ENCODE results near the gene LARP1B.
A peak's percentile ranks its signal among the peaks of the same experiment; 100 is the strongest.
"Not testable (repeated sequence)": the region's sequence is repeated elsewhere in the genome, so short reads cannot be mapped to it uniquely, and the experiment has no call there.

LARP1B gene

GRCh38 chr4:128155874-128156456 is 94.9 kb downstream of the LARP1B start:
- TF ChIP-seq CTCF (conservative IDR thresholded peaks at IDR 0.05) (no peak), ZFX (IDR thresholded peaks at IDR 0.05) (no peak)
- no peak overlapping the region for H3K27ac ChIP-seq

- H3K27ac ChIP-seq: not testable (repeated sequence)
Measured at GRCh38 chr4:128156472-128156871, 95.4 kb downstream of the LARP1B start.

GRCh38 chr4:128158894-128159293 is 97.8 kb downstream of the LARP1B start:
- no peak overlapping the region for H3K27ac ChIP-seq
- TF ChIP-seq CTCF (conservative IDR thresholded peaks at IDR 0.05) (no peak), ZFX (IDR thresholded peaks at IDR 0.05) (no peak)

- H3K27ac ChIP-seq: no peak overlapping the region
- TF ChIP-seq CTCF (conservative IDR thresholded peaks at IDR 0.05) (0 out of 2 replicates have a peak, but pooled peaks have one; percentile 9), ZFX (IDR thresholded peaks at IDR 0.05) (no peak)
Measured at GRCh38 chr4:128159967-128160366, 98.9 kb downstream of the LARP1B start.

- no peak overlapping the region for H3K27ac ChIP-seq
- TF ChIP-seq ZFX (IDR thresholded peaks at IDR 0.05) (no peak), CTCF (conservative IDR thresholded peaks at IDR 0.05) (no peak)
Measured at GRCh38 chr4:128161138-128161537, 100.0 kb downstream of the LARP1B start.

GRCh38 chr4:128162434-128162833 is 101.3 kb downstream of the LARP1B start:
- TF ChIP-seq CTCF (conservative IDR thresholded peaks at IDR 0.05) (no peak), ZFX (IDR thresholded peaks at IDR 0.05) (no peak)
- no peak overlapping the region for H3K27ac ChIP-seq

- TF ChIP-seq ZFX (IDR thresholded peaks at IDR 0.05) (no peak), CTCF (conservative IDR thresholded peaks at IDR 0.05) (no peak)
- no peak overlapping the region for H3K27ac ChIP-seq
Measured at GRCh38 chr4:128163177-128164117, 102.3 kb downstream of the LARP1B start.
